Hepatocyte (in vitro differentiated cells): Measurements from ENCODE around the gene ZDHHC12. TPM values are rescaled to one million over a fixed set of nuclear protein-coding genes. Genes with fewer than 3 reads are reported as not detected.

ENCODE experiments used
- DNase-seq: peaks from one replicate; pipeline ENCODE4 v3.0.0-alpha.2; 2016; ENCODE audit warnings: low spot score
- H2AFZ ChIP-seq: fragments of 200-600 bp; sonication (generic); 2 replicates; pipeline ENCODE4 v1.6.0; 2016; ENCODE audit warnings: antibody characterized with exemption, mild to moderate bottlenecking
- H3K27ac ChIP-seq: fragments of 200-600 bp; sonication (generic); 2 replicates; pipeline ENCODE4 v1.5.1; 2016; ENCODE audit warnings: mild to moderate bottlenecking
- H3K27me3 ChIP-seq: fragments of 200-600 bp; sonication (generic); 2 replicates; pipeline ENCODE4 v1.6.1; 2016
- H3K36me3 ChIP-seq: fragments of 200-600 bp; sonication (generic); replicated peaks from 2 replicates; pipeline ENCODE4 v1.5.1; 2016; ENCODE audit warnings: low read depth; ENCODE audit not compliant: insufficient read depth
- H3K4me1 ChIP-seq: fragments of 200-600 bp; sonication (generic); 2 replicates; pipeline ENCODE4 v1.5.1; 2016; ENCODE audit warnings: mild to moderate bottlenecking, moderate library complexity; ENCODE audit not compliant: insufficient read depth
- H3K4me2 ChIP-seq: fragments of 200-600 bp; sonication (generic); 2 replicates; pipeline ENCODE4 v1.6.0; 2016
- H3K4me3 ChIP-seq: fragments of 200-600 bp; sonication (generic); 2 replicates; pipeline ENCODE4 v1.5.1; 2016; ENCODE audit warnings: mild to moderate bottlenecking
- H3K79me2 ChIP-seq: fragments of 200-600 bp; sonication (generic); 2 replicates; pipeline ENCODE4 v1.6.0; 2017; ENCODE audit warnings: mild to moderate bottlenecking
- H3K9me2 ChIP-seq: fragments of 200-600 bp; sonication (generic); replicated peaks from 2 replicates; pipeline ENCODE4 v1.6.0; 2017; ENCODE audit warnings: mild to moderate bottlenecking; ENCODE audit not compliant: insufficient read depth
- H3K9me3 ChIP-seq: fragments of 200-600 bp; sonication (generic); 2 replicates; pipeline ENCODE4 v1.5.1; 2016; ENCODE audit warnings: low read depth, mild to moderate bottlenecking
- H4K20me1 ChIP-seq: fragments of 200-600 bp; sonication (generic); 2 replicates; pipeline ENCODE4 v1.6.0; 2016; ENCODE audit warnings: mild to moderate bottlenecking; ENCODE audit not compliant: insufficient read depth, poor library complexity, severe bottlenecking
- EZH2 ChIP-seq: fragments of 200-600 bp; sonication (generic); IDR thresholded peaks from 2 replicates; pipeline ENCODE4 v1.6.1; 2016; ENCODE audit warnings: antibody characterized with exemption, mild to moderate bottlenecking, borderline replicate concordance
- EZH2phosphoT487 ChIP-seq: fragments of 200-600 bp; sonication (generic); IDR thresholded peaks from one replicate; pipeline ENCODE4 v1.6.1; 2018; ENCODE audit warnings: antibody characterized with exemption, mild to moderate bottlenecking, low read depth, moderate library complexity; ENCODE audit not compliant: unreplicated experiment, severe bottlenecking
- WGBS: methylation state at CpG from one replicate; pipeline ENCODE4 v1.1.6; 2016; ENCODE audit warnings: low lambda C conversion rate; ENCODE audit errors: missing lambda C conversion rate; 5-methylcytosine and 5-hydroxymethylcytosine counted together
- polyA plus RNA-seq: library from polyadenylated mRNA; unstranded; fragments of >200 nt; fragmentation: Nextera tagmentation; extraction: Ambion mirVana; gene quantifications from 2 replicates; pipeline ENCODE4 v1.2.1, GENCODE V29; 2016
- total RNA-seq: library from RNA; depleted of rRNA; stranded (reverse); fragments of >200 nt; gene quantifications from 2 replicates; pipeline ENCODE4 v1.2.3, GENCODE V29; 2014
- TF ChIP-seq, protein P1 (sequence below): fragments of 200-600 bp; sonication (generic); IDR thresholded peaks from 2 replicates; pipeline ENCODE4 v1.5.1; 2016; ENCODE audit warnings: antibody characterized with exemption, mild to moderate bottlenecking; ENCODE audit not compliant: poor library complexity

Gene ZDHHC12
- total and polyA plus RNA-seq, 2 experiments from 2014 or later = 26.2 to 76.3 TPM

DNA sequence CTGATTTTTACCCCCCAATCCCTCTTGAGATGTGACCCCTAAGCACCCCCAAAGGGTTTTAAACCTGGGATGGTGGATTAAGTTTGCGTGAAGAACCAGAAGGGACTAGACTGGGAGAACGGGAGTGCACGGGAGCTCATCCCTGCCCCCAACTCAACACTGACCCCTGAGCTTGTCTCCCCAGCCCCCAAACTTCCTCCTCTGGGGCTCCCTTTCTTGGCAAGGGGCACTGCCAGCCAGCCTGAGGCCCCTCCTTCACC, 39.9 kb downstream of the ZDHHC12 start:
- peaks cover 33% of the 10 kb centered on the region for H3K4me1 ChIP-seq
- no peaks in the 10 kb centered on the region for H3K36me3 ChIP-seq
- DNase-seq = no peak
- H2AFZ ChIP-seq = peak overlapping the region; percentile 29
- H3K9me2 ChIP-seq = no peaks in the 10 kb centered on the region
- H4K20me1 ChIP-seq = no peaks in the 10 kb centered on the region
- peaks cover 45% of the 10 kb centered on the region for H3K79me2 ChIP-seq
- H3K27me3 ChIP-seq = no peaks in the 10 kb centered on the region
- H3K27ac ChIP-seq = peak overlapping the region; percentile 99
- no peaks in the 10 kb centered on the region for H3K9me3 ChIP-seq
- TF ChIP-seq, protein P1, sequence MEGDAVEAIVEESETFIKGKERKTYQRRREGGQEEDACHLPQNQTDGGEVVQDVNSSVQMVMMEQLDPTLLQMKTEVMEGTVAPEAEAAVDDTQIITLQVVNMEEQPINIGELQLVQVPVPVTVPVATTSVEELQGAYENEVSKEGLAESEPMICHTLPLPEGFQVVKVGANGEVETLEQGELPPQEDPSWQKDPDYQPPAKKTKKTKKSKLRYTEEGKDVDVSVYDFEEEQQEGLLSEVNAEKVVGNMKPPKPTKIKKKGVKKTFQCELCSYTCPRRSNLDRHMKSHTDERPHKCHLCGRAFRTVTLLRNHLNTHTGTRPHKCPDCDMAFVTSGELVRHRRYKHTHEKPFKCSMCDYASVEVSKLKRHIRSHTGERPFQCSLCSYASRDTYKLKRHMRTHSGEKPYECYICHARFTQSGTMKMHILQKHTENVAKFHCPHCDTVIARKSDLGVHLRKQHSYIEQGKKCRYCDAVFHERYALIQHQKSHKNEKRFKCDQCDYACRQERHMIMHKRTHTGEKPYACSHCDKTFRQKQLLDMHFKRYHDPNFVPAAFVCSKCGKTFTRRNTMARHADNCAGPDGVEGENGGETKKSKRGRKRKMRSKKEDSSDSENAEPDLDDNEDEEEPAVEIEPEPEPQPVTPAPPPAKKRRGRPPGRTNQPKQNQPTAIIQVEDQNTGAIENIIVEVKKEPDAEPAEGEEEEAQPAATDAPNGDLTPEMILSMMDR = no peak
- TF ChIP-seq EZH2 (no peak), EZH2phosphoT487 (no peak)
- WGBS = 2% methylated on average over 3 of the region's 3 CpGs
- peak overlapping the region; percentile 77 for H3K4me3 ChIP-seq
- H3K4me2 ChIP-seq = peak overlapping the region; percentile 98

DNA sequence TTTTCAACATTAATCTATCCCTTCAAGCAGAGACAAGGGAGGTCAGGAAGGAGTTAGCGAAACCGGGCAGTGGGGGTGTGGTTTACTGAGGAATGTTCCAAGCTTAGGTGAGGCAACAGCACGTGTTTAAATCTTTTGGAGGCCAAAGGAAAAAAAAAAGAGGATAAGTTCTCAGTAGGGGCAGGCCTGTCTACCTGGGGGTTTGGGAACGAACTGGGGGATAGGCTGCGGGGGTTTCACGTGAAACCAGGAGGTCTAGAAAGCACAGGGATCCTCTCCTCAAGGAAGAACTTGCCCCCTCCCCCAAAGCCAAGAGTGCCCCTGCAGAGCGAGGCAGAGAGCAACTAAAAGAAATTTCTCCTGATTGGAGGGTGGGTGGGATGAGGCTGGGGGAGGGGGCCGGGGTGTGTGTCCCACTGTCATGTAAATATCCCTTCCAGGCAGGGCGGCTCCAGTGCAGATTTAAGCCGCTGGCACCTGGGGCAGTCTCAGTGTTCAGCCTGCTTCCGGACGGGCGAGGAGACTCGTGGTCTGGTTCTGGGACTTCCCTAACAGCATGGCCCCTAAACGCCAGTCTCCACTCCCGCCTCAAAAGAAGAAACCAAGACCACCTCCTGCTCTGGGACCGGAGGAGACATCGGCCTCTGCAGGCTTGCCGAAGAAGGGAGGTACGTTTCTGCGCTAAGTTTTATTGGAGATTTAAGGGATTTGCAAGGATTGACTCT, 40.4 kb downstream of the ZDHHC12 start:
- 5% methylated on average over 21 of the region's 21 CpGs for WGBS
- peaks cover 33% of the 10 kb centered on the region for H3K4me1 ChIP-seq
- TF ChIP-seq EZH2 (no peak), EZH2phosphoT487 (no peak)
- TF ChIP-seq, protein P1 = no peak
- peak; percentile 81 for DNase-seq
- peak overlapping the region; percentile 29 for H2AFZ ChIP-seq
- H3K4me3 ChIP-seq = peak overlapping the region; percentile 77
- peaks cover 45% of the 10 kb centered on the region for H3K79me2 ChIP-seq
- H3K27ac ChIP-seq = peak overlapping the region; percentile 99
- no peaks in the 10 kb centered on the region for H3K36me3 ChIP-seq
- no peaks in the 10 kb centered on the region for H4K20me1 ChIP-seq
- H3K9me2 ChIP-seq = no peaks in the 10 kb centered on the region
- H3K27me3 ChIP-seq = no peaks in the 10 kb centered on the region
- H3K4me2 ChIP-seq = peak overlapping the region; percentile 98
- H3K9me3 ChIP-seq = no peaks in the 10 kb centered on the region

DNA sequence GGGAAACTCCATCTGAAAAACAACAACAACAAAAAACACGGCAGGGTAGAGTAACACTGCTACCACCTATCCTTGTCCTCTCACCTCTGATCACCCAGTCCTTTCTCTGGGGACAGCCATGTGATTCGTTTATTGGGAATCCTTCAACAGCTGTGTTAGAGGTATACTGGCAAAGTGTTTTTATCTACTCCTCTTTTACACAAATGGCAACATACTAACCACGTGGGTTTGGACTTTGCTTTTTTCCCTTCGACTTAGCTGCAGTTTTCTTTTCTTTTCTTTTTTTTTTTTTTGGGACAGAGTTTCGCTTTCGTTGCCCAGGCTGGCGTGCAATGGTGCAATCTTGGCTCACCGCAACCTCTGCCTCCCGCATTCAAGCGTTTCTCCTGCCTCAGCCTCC, 46.1 kb downstream of the ZDHHC12 start:
- Histone ChIP-seq H3K4me1 (no peaks in the 10 kb centered on the region), H3K9me3 (no peaks in the 10 kb centered on the region), H3K4me3 (no peak overlapping the region), H4K20me1 (no peaks in the 10 kb centered on the region), H3K9me2 (no peaks in the 10 kb centered on the region), H3K27me3 (no peaks in the 10 kb centered on the region), H3K79me2 (peaks cover 8% of the 10 kb centered on the region), H3K36me3 (no peaks in the 10 kb centered on the region), H3K27ac (no peak overlapping the region), H3K4me2 (no peak overlapping the region), H2AFZ (no peak overlapping the region)
- WGBS = 82% methylated on average over 10 of the region's 10 CpGs
- TF ChIP-seq EZH2 (no peak), EZH2phosphoT487 (no peak)
- TF ChIP-seq, protein P1 = no peak
- DNase-seq = no peak
